HG03354 (cell line): ENCODE measurements around the gene MARCHF2.
"Not testable (repeated sequence)": the region's sequence is repeated elsewhere in the genome, so short reads cannot be mapped to it uniquely, and the experiment has no call there.

Experiments
- ATAC-seq: cut with Tn5 transposase; IDR thresholded peaks from one replicate; pipeline ENCODE4 v1.9.1; 2021; ENCODE audit warnings: mild to moderate bottlenecking; ENCODE audit not compliant: unreplicated experiment, poor library complexity, severe bottlenecking

MARCHF2 gene

DNA sequence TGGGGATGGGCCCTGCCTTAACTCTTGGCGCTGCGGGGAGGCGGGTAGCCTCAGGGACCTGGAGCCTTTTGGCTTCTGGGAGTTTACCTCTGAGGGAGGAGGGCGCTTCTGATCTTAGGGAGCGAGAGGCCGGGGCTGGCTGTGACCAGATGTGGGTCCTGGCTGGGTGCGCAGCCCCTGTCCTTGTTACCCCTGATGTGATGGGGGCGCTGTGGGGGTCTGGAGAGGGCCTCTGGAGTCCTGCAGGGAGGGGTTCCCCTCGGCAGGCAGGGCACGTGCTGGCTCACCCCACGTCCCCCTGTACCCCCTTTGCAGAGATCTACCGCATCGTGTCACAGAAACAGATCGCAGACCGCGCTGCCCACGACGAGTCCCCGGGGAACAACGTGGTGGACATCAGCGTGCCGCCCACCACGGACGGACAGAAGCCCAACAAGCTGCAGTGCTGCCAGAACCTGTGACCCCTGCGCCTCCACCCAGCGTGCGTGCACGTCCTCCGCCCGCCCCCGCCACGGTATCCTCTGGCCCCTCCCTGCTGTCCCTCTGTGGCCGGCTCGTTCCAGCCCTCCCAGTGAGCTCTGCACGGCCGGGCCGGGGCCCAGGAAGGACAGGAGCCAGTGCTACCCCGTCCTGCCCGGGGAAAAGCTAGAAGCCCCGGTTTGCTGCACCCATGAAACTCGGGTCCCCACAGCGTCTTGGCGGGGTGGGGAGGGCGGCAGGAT, 9.8 kb upstream of the MARCHF2 start:
- no peak for ATAC-seq

DNA sequence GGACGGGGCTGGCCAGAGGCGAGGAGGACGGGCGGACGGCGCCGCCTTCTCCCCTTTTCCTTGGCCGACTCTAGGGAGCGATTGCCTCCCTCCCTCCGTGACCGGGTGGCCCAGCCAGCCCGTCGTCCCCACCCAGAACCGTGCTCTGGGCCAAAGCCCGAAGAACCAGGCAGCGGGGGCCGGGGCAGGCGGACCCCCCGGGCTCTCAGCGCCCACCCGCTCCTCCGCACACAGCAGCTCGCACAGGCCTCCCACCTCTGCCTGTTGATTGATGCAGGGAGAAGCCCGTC, 9.3 kb upstream of the MARCHF2 start:
- ATAC-seq: no peak

DNA sequence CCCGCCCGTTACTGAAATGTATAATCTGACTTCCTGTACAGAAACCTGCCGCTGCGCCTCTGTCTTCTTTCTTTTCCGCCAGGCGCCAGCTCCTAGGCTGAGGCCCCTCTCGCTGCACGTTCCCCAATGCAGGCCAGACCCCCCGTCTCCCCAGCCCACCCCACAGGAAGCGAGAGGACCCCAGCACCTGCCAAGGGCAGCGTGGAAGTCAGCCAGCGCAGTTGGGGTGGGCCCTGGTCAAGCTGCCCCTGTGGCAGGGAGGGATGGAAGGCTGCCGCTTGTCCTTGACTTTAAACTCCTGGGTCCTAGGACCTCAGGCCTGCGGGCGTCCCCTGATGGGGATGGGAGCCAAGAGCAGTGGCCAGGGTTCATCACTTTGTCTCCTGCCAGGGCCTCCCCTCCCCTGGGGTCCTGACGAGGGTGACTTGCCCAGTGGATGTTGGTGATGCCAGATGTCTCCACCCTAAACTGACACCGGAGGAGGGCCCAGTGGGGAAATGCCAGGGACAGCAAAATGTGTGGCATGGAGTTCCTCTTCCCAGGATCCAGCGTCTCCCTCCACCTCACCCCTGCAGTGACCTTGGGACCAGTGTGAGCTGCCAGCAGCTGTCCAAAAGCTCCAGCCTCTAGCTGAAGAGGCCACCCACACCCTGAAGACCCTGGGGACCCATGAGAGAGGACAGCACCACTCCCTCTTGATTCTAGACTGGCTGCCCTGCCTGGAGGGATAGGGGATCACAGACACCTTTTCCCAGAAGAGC, 8.5 kb upstream of the MARCHF2 start:
- ATAC-seq: no peak

DNA sequence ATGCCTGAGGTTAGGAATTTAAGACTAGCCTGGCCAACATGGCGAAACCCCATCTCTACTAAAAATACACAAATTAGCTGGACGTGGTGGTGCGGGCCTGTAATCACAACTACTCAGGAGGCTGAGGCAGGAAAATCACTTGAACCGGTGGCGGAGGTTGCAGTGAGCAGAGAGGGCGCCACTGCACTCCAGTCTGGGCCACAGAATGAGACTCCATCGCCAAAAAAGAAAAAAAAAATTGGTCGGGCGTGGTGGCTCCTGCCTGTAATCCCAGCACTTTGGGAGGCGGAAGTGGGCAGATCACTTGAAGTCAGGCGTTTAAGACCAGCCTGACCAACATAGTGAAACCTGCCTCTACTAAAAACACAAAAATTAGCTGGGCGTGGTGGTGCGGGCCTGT, 2.4 kb upstream of the MARCHF2 start:
- ATAC-seq: not testable (repeated sequence)

DNA sequence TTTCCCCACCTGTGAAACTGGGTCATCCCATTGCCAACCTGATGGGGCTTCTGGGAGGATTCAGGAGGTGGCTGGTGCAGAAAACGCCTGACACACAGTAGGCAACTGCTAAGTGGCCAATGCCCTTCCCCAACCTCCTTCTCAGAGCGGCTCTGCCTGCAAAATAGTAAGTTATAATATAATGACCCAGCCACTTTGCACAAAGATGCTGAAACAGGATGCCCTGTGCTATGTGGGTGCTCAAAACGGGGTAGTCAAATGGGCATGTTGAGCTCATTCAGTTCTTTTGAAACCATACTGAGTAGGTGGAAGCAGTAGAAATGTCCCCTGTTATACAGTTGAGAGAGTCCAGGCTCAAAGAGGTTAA, 507 bp downstream of the MARCHF2 start:
- ATAC-seq: peak; percentile 8

DNA sequence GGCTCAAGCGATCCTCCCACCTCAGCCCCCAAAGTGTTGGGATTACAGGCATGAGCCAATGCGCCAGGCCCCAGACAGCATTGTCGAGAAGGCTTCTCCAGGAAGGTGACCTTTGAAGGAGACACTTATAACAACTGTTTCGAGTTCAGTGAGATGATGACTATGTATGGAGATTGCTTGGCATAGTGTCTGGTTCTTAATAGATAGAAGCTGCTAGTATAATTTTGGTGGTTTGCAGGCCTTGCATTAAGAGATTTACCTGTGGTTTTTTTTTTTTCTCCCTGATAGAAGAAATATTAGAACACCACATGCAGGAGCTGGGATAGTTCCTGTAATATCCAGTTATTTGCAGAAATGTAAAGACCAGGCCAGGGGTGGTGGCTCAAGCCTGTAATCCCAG, 3.7 kb downstream of the MARCHF2 start:
- ATAC-seq: no peak

DNA sequence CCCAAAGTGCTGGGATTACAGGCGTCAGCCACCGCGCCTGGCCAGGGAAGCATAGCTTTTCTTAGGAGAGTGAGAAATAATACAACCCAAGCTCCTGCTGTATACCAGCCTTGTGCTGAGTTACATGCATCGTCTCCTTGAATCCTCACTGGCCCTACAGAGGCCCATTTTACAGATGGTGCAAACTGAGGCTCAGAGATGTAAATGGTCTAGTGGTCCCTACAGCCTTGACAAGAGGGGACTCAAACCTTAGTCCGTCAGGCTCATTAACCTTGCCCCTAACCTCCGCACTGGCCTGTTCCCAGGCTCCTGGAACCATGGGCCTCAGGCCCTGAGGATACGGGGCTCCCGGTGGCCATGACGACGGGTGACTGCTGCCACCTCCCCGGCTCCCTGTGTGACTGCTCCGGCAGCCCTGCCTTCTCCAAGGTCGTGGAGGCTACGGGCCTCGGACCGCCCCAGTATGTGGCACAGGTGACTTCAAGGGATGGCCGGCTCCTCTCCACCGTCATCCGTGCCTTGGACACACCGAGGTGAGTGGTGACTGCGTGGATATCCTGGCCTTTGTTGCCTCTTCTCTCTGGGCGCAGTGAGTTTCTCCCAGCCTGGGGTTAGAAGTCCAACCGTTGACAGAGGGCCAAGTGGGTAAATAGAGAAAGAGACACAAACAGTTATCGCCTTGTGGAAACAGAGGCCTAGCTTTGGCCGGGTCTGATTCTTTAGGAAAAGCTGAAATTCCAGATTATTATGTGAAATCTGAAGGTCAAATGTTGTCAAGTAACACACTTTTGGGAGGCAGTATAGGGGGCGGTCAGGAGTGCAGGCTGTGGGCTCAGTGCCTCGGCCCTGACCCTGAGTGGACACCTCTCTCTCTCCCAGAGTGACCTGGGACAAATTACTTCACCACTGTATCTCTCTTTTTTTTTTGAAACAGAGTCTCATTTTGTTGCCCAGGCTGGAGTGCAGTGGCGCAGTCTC, 8.7 kb downstream of the MARCHF2 start:
- no peak for ATAC-seq

DNA sequence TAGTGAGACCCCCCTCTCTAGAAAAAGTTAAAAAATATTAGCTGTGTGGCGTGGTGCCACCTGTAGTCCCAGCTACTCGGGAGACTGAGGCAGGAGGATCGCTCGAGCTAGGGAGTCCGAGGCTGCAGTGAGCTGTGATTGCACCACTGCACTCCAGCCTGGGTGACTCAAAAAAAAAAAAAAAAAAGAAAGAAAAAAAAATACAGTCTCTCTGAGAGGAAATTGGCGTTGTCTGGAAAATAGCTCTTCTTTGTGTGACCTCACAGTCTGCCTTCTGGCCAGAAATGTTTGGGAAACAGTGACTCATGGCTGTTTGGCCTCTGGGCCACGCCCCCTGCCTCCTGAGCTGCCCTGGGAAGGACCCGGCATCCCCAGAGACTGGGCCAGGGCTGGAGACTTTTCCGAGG, 10.7 kb downstream of the MARCHF2 start:
- no peak for ATAC-seq

DNA sequence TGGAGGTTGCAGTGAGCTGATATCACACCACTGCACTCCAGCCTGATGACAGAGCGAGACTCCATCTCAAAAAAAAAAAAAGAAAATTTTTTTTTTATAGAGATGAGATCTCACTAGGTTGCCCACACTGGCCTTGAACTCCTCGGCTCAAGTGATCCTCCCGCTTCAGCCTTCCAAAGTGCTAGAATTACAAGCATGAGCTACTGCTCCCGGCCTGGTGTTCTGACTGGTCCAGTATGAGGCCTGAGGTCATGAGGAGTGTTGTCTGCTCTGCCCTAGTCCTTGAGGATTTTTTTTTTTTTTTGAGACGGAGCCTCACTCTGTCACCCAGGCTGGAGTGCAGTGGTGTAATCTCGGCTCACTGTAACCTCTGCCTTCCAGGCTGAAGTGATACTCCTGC, 12.2 kb downstream of the MARCHF2 start:
- ATAC-seq: not testable (repeated sequence)

DNA sequence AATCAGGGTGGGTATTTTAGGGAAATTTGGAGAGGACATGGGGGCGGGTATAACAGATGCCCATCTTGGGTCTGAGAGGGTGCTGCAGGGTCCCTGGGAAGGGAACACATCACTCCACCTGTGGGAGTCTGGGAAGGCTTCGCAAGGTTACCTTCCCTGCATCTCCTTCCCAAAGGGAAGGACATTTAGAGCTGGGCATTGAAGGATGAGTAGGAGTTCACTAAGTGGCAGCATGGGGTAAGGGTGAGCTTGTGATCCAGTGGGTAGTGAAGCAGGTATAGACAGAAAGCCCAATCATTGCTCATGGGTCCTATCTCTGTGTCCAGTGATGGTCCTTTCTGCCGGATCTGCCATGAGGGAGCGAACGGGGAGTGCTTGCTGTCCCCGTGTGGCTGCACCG, 13.2 kb downstream of the MARCHF2 start:
- ATAC-seq: no peak

DNA sequence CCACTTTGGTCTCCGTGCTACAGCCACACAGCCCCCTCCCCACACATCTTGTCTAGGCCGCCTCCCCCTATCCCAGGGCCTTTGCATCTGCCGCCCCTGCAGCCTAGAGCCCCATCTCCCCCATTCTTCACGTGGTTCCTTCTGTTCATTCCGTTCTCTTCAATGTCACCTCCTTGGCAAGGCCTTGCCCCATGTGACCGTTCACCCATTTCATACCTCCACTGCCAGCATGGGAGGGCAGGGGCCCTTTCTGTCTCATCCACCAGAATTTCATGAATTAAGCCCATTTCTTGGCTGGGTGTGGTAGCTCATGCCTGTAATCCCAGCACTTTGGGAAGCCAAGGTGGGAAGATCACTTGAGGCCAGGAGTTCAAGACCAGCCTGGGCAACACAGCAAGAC, 15.9 kb downstream of the MARCHF2 start:
- ATAC-seq: no peak

DNA sequence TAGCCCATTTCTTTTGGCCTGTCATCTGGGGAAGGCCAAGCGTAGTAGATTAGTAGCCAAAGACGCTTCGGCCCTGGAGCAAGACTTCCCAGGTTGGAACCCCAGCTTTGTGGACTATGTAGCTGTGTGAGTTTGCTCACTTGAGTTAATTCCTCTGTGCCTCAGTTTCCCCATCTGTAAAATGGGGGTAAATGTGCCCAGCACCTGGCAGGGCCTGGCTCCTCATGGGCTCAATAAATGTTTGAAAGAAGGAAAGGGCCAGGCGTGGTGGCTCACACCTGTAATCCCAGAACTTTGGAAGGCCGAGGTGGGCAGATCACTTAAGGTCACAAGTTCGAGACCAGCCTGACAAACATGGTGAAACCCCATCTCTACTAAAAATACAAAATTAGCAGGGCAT, 16.7 kb downstream of the MARCHF2 start:
- ATAC-seq: no peak

DNA sequence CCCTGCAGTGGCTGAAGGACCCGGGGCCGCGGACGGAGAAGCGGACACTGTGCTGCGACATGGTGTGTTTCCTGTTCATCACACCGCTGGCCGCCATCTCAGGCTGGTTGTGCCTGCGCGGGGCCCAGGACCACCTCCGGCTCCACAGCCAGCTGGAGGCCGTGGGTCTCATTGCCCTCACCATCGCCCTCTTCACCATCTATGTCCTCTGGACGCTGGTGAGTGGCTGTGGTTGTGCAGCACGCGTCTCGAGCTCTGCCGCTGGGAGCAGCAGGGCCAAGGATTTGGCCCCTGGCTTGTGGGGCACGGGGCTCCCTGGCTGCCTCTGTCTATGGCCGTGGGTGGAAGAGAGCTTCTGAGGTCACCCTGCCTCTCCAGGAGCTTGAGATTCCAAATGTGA, 17.5 kb downstream of the MARCHF2 start:
- ATAC-seq: no peak

DNA sequence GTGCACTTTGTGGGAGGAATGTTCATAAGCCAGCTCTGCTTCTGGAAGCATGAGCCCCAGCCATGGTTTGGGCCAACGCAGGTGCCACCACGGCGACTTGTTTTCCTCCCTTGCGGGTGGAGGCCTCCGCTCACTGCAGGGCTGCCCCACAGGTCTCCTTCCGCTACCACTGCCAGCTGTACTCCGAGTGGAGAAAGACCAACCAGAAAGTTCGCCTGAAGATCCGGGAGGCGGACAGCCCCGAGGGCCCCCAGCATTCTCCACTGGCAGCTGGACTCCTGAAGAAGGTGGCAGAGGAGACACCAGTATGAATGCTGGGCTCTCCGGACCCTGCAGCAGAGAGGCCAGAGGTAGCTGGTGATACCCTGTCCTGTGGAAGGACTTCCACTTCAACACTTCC, 25.1 kb downstream of the MARCHF2 start:
- no peak for ATAC-seq

DNA sequence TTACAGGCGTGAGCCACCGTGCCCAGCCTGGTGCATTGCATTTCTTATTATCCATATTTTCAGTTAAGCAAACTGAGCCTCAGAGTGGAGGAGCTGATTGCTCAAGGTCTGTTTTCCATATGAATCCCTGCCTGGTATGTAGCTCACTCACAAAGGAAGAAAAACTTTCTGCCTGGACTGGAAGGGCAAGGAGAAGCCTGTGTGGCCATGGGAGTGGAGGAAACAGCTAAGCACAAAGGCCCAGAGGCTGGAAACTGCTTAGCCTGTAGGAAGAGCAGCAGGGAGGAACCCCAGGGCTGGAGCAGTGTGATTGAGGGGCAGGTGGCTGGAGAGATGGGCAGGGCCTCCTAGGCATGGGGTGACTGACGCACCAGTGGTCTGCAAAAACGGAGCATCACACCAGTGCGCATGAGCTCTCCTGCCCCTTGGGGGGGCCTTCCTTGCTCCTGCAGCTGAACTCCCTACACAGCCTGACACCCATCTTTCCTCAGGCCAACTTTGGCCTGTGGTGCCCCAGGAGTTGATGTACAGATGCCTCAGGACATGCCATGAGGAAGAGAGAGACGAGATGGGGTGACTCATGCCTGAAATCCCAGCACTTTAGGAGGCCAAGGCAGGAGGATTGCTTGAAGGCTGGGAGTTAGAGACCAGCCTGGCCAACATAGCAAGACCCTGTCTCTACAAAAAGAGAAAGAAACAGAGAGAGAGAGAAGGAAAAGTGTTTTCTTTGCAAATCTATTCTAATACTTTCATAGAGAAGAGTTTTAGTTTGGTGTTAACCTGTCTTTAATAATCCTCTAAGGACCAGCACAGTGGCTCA, 28.8 kb downstream of the MARCHF2 start:
- ATAC-seq: no peak

DNA sequence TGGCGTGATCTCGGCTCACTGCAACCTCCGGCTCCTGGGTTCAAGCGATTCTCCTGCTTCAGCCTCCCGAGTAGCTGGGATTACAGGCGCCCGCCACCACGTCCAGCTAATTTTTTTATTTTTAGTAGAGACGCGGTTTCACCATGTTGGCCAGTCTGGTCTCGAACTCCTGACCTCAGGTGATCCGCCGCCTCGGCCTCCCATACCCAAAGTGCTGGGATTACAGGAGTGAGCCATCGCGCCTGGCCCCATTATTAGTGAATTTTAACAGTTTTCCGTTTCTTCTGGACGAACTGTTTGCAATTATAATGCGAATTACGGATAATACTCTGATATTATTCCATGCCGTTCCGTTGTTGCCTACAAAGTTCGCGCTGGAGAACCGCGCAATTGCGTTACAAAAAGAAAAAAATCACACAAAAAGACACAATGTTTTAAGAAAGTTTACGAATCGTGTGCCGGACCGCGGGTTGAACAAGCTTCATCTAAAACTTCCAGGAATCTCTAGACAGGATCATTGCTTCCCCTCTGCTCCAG, 31.1 kb downstream of the MARCHF2 start:
- not testable (repeated sequence) for ATAC-seq

DNA sequence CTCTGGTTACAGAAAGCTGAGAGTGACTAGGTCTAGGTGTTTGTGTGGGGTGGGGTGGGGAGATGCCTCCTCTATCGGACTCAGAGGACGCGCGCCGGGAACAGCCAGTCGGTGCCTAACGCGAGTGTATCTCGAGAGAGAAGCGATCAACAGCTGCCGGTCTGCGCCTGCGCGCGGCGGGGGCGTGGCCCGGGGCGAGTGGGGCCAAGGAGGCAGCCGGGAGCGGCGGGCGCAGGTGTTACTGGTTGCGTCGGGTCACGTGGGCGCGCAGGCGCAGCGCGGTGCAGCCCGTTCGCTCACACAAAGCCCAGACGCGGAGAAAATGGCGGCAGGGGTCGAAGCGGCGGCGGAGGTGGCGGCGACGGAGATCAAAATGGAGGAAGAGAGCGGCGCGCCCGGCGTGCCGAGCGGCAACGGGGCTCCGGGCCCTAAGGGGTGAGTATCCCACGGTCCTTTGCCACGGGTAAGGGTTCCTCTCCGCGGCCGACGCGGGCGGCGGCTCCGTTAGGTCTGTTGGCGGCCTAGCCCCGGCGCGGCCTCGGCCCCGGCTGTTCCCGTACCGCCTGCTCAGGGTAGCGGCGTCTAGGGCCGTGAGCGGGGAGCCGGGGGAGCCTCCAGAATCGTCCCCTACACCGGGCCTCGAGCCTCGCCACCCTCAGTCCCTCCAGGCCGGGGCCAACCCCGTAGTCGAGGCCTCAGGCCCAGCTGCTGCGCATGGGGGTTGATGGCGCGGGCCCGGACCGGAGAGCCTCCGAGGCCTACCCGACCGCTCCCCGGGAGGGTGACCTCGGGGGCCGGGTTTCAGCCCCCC, 31.8 kb downstream of the MARCHF2 start, which contains the start of gene HNRNPM:
HNRNPM (plus strand) TSS at position 299 of the 811 bp plus-strand sequence; CDS start at position 323, 24 bp downstream.
- peak; percentile 88 for ATAC-seq

DNA sequence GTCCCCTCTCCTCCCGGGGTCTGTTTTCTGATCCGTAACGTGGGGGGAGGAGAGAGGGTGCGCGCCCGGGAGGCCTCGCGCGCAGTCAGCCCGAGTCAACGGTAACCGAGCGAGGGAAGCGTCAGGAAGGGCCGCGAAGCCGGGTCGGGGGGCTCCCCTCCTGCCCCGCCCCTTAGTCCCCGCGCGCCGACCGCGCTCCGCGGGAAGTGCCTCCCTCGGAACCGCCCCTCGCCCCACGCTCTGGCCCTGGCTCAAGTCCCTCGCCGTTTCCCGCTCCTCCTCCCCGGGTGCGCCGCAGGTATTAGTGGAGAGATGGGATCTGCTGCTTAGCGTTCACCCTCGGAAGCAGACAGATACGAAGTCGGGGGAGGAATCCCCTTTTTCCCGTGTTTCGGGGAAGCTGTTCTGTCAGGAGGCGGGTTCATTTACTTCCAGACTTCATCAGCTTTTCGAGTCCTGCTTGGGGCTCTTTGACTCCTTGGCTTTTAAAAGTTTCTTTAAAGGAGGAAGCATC, 32.4 kb downstream of the MARCHF2 start:
- peak; percentile 34 for ATAC-seq
